Measurements from ENCODE around the gene EHBP1.

Gene EHBP1

GRCh38 chr2:62966991-62967390, 261.5 kb downstream of the EHBP1 start:
- DNase-seq (ENCODE audit: low spot score) = no peak
- no peak for TF ChIP-seq CTCF (IDR thresholded peaks at IDR 0.05; ENCODE audit: borderline replicate concordance, control extremely low read depth, extremely low read depth, insufficient read depth, missing control alignments)
- in situ Hi-C loops (cut with MboI; ENCODE audit: low sequenced_read_pairs, unreplicated experiment) = no loop called here

- in situ Hi-C loops (cut with MboI; ENCODE audit: low sequenced_read_pairs, unreplicated experiment) = no loop called here
Observed at GRCh38 chr2:62968168-62968567, 262.7 kb downstream of the EHBP1 start.

GRCh38 chr2:62968668-62969067, 263.2 kb downstream of the EHBP1 start:
- no peak for TF ChIP-seq CTCF (IDR thresholded peaks at IDR 0.05; ENCODE audit: borderline replicate concordance, control extremely low read depth, extremely low read depth, insufficient read depth, missing control alignments)
- in situ Hi-C loops (cut with MboI; ENCODE audit: low sequenced_read_pairs, unreplicated experiment) = no loop called here
- DNase-seq (ENCODE audit: low spot score) = no peak

More at GRCh38 chr2:62968168-62968567, 262.7 kb downstream of the EHBP1 start:
- no peak for DNase-seq (ENCODE audit: low spot score)
- no peak for TF ChIP-seq CTCF (IDR thresholded peaks at IDR 0.05; ENCODE audit: borderline replicate concordance, control extremely low read depth, extremely low read depth, insufficient read depth, missing control alignments)

- in situ Hi-C loops (cut with MboI; ENCODE audit: low sequenced_read_pairs, unreplicated experiment) = no loop called here
- no peak for DNase-seq (ENCODE audit: low spot score)
- TF ChIP-seq CTCF (IDR thresholded peaks at IDR 0.05; ENCODE audit: borderline replicate concordance, control extremely low read depth, extremely low read depth, insufficient read depth, missing control alignments) = no peak
Observed at GRCh38 chr2:62971936-62972335, 266.4 kb downstream of the EHBP1 start.

GRCh38 chr2:62972601-62973000, 267.1 kb downstream of the EHBP1 start:
- in situ Hi-C loops (cut with MboI; ENCODE audit: low sequenced_read_pairs, unreplicated experiment) = no loop called here
- DNase-seq (ENCODE audit: low spot score) = no peak
- TF ChIP-seq CTCF (IDR thresholded peaks at IDR 0.05; ENCODE audit: borderline replicate concordance, control extremely low read depth, extremely low read depth, insufficient read depth, missing control alignments) = no peak

- TF ChIP-seq CTCF (IDR thresholded peaks at IDR 0.05; ENCODE audit: borderline replicate concordance, control extremely low read depth, extremely low read depth, insufficient read depth, missing control alignments) = no peak
- in situ Hi-C loops (cut with MboI; ENCODE audit: low sequenced_read_pairs, unreplicated experiment) = no loop called here
- DNase-seq (ENCODE audit: low spot score) = no peak
Observed at GRCh38 chr2:62974999-62975398, 269.5 kb downstream of the EHBP1 start.

- TF ChIP-seq CTCF (IDR thresholded peaks at IDR 0.05; ENCODE audit: borderline replicate concordance, control extremely low read depth, extremely low read depth, insufficient read depth, missing control alignments) = no peak
- in situ Hi-C loops (cut with MboI; ENCODE audit: low sequenced_read_pairs, unreplicated experiment) = no loop called here
- DNase-seq (ENCODE audit: low spot score) = no peak
Observed at GRCh38 chr2:62991605-62992004, 286.1 kb downstream of the EHBP1 start.

Data from GM13976 (cell line).